IMR-90 (cell line): ENCODE data around the gene PPL. TPM values are rescaled to one million over a fixed set of nuclear protein-coding genes. Genes with fewer than 3 reads are reported as not detected.

ENCODE experiments used
- polyA plus RNA-seq, 3 experiments: library from polyadenylated mRNA; depleted of rRNA; stranded (reverse); fragments of >200 nt; gene quantifications; 2 replicates each; pipeline ENCODE4 v1.2.3, GENCODE V29; 2012; ENCODE audit warnings: low replicate concordance in 1 of 3
- total RNA-seq: library from RNA; depleted of rRNA; stranded (reverse); fragments of >200 nt; gene quantifications from 2 replicates; pipeline ENCODE4 v1.2.3, GENCODE V29; 2012; rRNA removed

The PPL gene
- total and polyA plus RNA-seq, 2 of the 4 experiments (the other 2 are of a cell fraction), result 0.34 to 0.36 TPM

Other genes starting within 250 kb of the PPL start
- gene NUDT16L1, start 243.6 kb downstream of the PPL start, total RNA-seq, result 22.9 and 28.3 TPM in 2 replicates
- gene NUDT16L1, start 243.6 kb downstream of the PPL start, polyA plus RNA-seq (2012; rRNA removed), result 44.3 and 63.8 TPM in 2 replicates
- 22.2 and 24.4 TPM in 2 replicates for gene ANKS3, start 202.9 kb downstream of the PPL start, total RNA-seq
- 23.7 and 25.0 TPM in 2 replicates for gene ANKS3, start 202.9 kb downstream of the PPL start, polyA plus RNA-seq (2012; rRNA removed)
- 0.54 and 0.56 TPM in 2 replicates for gene DNAAF8, start 202.6 kb downstream of the PPL start, total RNA-seq
- gene DNAAF8, start 202.6 kb downstream of the PPL start, polyA plus RNA-seq (2012; rRNA removed), result 1.7 TPM in 2 replicates
- gene ZNF500, start 170.0 kb downstream of the PPL start, total RNA-seq, result 4.5 and 4.7 TPM in 2 replicates
- gene ZNF500, start 170.0 kb downstream of the PPL start, polyA plus RNA-seq (2012; rRNA removed), result 5.9 and 7.3 TPM in 2 replicates
- not detected in 2 replicates for gene SEPTIN12, start 148.8 kb downstream of the PPL start, total RNA-seq
- not detected in 2 replicates for gene SEPTIN12, start 148.8 kb downstream of the PPL start, polyA plus RNA-seq (2012; rRNA removed)
- not detected in 2 replicates for gene SMIM22, start 141.8 kb downstream of the PPL start, total RNA-seq
- gene SMIM22, start 141.8 kb downstream of the PPL start, polyA plus RNA-seq (2012; rRNA removed), result not detected in 2 replicates
- gene ROGDI, start 134.5 kb downstream of the PPL start, total RNA-seq, result 13.6 and 14.2 TPM in 2 replicates
- gene ROGDI, start 134.5 kb downstream of the PPL start, polyA plus RNA-seq (2012; rRNA removed), result 27.1 and 30.1 TPM in 2 replicates
- gene GLYR1, start 89.9 kb downstream of the PPL start, total RNA-seq, result 26.0 and 27.8 TPM in 2 replicates
- gene GLYR1, start 89.9 kb downstream of the PPL start, polyA plus RNA-seq (2012; rRNA removed), result 53.2 and 54.2 TPM in 2 replicates
- gene UBN1, start 89.7 kb downstream of the PPL start, total RNA-seq, result 5.7 and 7.8 TPM in 2 replicates
- gene UBN1, start 89.7 kb downstream of the PPL start, polyA plus RNA-seq (2012; rRNA removed), result 12.9 and 16.3 TPM in 2 replicates
- gene SEC14L5, start 21.2 kb upstream of the PPL start, total RNA-seq, result not detected in 2 replicates
- 0.07 TPM in 1 of 2 replicates, not detected in the other for gene SEC14L5, start 21.2 kb upstream of the PPL start, polyA plus RNA-seq (2012; rRNA removed)
- 5.3 and 6.5 TPM in 2 replicates for gene NAGPA, start 96.8 kb upstream of the PPL start, total RNA-seq
- 12.2 and 15.0 TPM in 2 replicates for gene NAGPA, start 96.8 kb upstream of the PPL start, polyA plus RNA-seq (2012; rRNA removed)
- gene C16orf89, start 128.8 kb upstream of the PPL start, total RNA-seq, result 0.18 TPM in 1 of 2 replicates, not detected in the other
- 0.17 and 0.30 TPM in 2 replicates for gene C16orf89, start 128.8 kb upstream of the PPL start, polyA plus RNA-seq (2012; rRNA removed)
- 34.7 and 41.0 TPM in 2 replicates for gene ALG1, start 134.7 kb upstream of the PPL start, total RNA-seq
- 30.4 and 30.9 TPM in 2 replicates for gene ALG1, start 134.7 kb upstream of the PPL start, polyA plus RNA-seq (2012; rRNA removed)
- 16.4 and 19.0 TPM in 2 replicates for gene EEF2KMT, start 160.6 kb upstream of the PPL start, total RNA-seq
- 14.1 and 15.1 TPM in 2 replicates for gene EEF2KMT, start 160.6 kb upstream of the PPL start, polyA plus RNA-seq (2012; rRNA removed)